HCT116 (cell line): Measurements from ENCODE around the gene SAYSD1.

Source experiments
- CTCF ChIP-seq, 3 experiments: fragments of 200-600 bp in 1 of 3; sonication (generic) in 1 of 3; IDR thresholded peaks in 2 of 3; conservative IDR thresholded peaks in 1 of 3; 2 replicates each; pipeline ENCODE4 v1.5.1; 2012 to 2017; ENCODE audit warnings: low read depth in 2 of 3, low read length in 2 of 3, antibody characterized with exemption in 1 of 3, borderline replicate concordance in 1 of 3, control low read depth in 1 of 3, mild to moderate bottlenecking in 1 of 3, mixed read lengths in 1 of 3, mixed run types in 1 of 3, moderate library complexity in 1 of 3; ENCODE audit not compliant: insufficient read depth in 1 of 3
- POLR2A ChIP-seq: IDR thresholded peaks from 2 replicates; pipeline ENCODE4 v1.7.0; 2011; ENCODE audit warnings: borderline replicate concordance; ENCODE audit not compliant: insufficient read depth, insufficient read length; ENCODE audit errors: extremely low read depth

GRCh38 chr6:39157511-39157910 is 42.5 kb upstream of the SAYSD1 start:
- TF ChIP-seq CTCF (IDR thresholded peaks at IDR 0.05 in 2 of 3, conservative IDR thresholded peaks at IDR 0.05 in 1 of 3; ENCODE audit: borderline replicate concordance in 1 of 3, insufficient read depth in 1 of 3, low read depth in 2 of 3, low read length in 2 of 3) (no peak), POLR2A (no peak)
